H1 (cell line): ENCODE results near the gene TNFRSF6B. TPM values are rescaled to one million over a fixed set of nuclear protein-coding genes. Genes with fewer than 3 reads are reported as not detected.

Source experiments
- BACH1 ChIP-seq: IDR thresholded peaks from 2 replicates; pipeline ENCODE4 v1.6.1; 2012; ENCODE audit warnings: low read length, improper control_type of control experiment
- CREB1 ChIP-seq: IDR thresholded peaks from 2 replicates; pipeline ENCODE4 v1.6.1; 2012; ENCODE audit warnings: inconsistent platforms
- FOSL1 ChIP-seq: IDR thresholded peaks from 2 replicates; pipeline ENCODE4 v1.6.1; 2011; ENCODE audit warnings: mild to moderate bottlenecking, low read depth, low read length, moderate library complexity; ENCODE audit not compliant: insufficient read depth
- HDAC6 ChIP-seq: IDR thresholded peaks from one replicate; pipeline ENCODE4 v1.7.1; 2012; ENCODE audit warnings: low read depth, mild to moderate bottlenecking, inconsistent platforms, low read length, moderate library complexity
- SIRT6 ChIP-seq: IDR thresholded peaks from one replicate; pipeline ENCODE4 v1.7.1; 2012; ENCODE audit warnings: low read length, inconsistent platforms
- YY1 ChIP-seq: IDR thresholded peaks from 2 replicates; pipeline ENCODE4 v1.6.1; 2011; ENCODE audit warnings: low read depth, mild to moderate bottlenecking, low read length
- polyA plus RNA-seq, 7 experiments: library from polyadenylated mRNA; depleted of rRNA in 3 of 7; stranded (reverse) in 5 of 7; unstranded in 2 of 7; fragments of >200 nt in 5 of 7; fragments of 200-250 nt in 2 of 7; gene quantifications; 1 replicate in 5 of 7; 2 replicates in 1 of 7; 4 replicates in 1 of 7; pipeline versions ENCODE4 v1.2.1 to v1.2.3, GENCODE V29; 2011 to 2013; ENCODE audit warnings: missing spikeins in 2 of 7, mixed read lengths in 2 of 7
- total RNA-seq: library from RNA; stranded (reverse); fragmentation: NEBNext Ultra II Directional; extraction: Animal tissue kit (Norgen Biotek cat#: 25700); gene quantifications from 2 replicates; pipeline ENCODE4 v1.2.1, GENCODE V29; 2021

The TNFRSF6B gene
- total and polyA plus RNA-seq, 2 of the 8 experiments (the other 6 are each of a cell fraction or from before 2014, with no cell fraction given), result 3.1 TPM; not detected in 1

GRCh38 chr20:63697868-63698545, 1.6 kb downstream of the TNFRSF6B start (continued):
- no peak for TF ChIP-seq SIRT6
- no peak for TF ChIP-seq HDAC6
- TF ChIP-seq FOSL1, result no peak
- no peak for TF ChIP-seq CREB1
- no peak for TF ChIP-seq YY1
- no peak for TF ChIP-seq BACH1
